Hepatocyte (in vitro differentiated cells): Measurements from ENCODE around the gene C19orf38.

Experiments used
- CTCF ChIP-seq: fragments of 200-600 bp; sonication (generic); IDR thresholded peaks from 2 replicates; pipeline ENCODE4 v1.5.1; 2016; ENCODE audit warnings: antibody characterized with exemption, mild to moderate bottlenecking; ENCODE audit not compliant: poor library complexity
- EZH2 ChIP-seq: fragments of 200-600 bp; sonication (generic); IDR thresholded peaks from 2 replicates; pipeline ENCODE4 v1.6.1; 2016; ENCODE audit warnings: antibody characterized with exemption, mild to moderate bottlenecking, borderline replicate concordance
- EZH2phosphoT487 ChIP-seq: fragments of 200-600 bp; sonication (generic); IDR thresholded peaks from one replicate; pipeline ENCODE4 v1.6.1; 2018; ENCODE audit warnings: antibody characterized with exemption, mild to moderate bottlenecking, low read depth, moderate library complexity; ENCODE audit not compliant: unreplicated experiment, severe bottlenecking

DNA sequence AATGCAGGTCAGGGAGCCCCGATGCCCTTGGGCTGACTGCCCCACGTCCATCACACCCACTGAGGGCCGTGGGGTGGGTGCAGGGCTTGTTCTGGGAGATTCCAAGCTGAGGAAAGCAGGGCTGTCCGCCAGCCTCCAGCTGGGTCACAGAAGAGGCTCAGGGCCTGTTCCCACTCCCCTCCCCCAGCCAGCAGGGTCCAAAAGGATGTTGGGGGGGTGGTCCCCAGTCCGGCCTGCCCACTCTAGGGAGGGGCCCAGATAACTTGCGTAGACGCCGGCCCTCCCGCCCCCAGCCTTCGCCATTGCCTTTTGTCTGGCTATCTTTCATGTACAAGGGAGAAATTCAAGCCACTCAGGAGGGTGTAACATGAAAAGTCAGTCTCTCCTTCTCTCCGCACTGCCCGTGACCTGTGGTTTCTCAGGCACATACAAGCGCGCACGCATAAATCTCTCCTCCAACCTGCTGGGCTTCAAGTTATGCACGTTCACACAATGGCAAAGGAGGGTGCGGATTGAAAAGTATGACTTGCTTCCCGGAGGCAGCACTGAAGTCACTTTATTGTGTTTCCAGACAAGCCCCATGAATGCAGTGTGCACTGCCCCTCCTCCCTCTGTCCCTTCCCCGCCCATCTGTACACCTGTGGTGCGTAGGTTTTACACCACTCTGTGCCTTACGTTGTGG, 43.3 kb downstream of the C19orf38 start:
- TF ChIP-seq EZH2: no peak
- TF ChIP-seq CTCF: no peak
- no peak for TF ChIP-seq EZH2phosphoT487
